ENCODE data around the gene PTPN1. TPM values are rescaled to one million over a fixed set of nuclear protein-coding genes. Genes with fewer than 3 reads are reported as not detected.
A peak's percentile ranks its signal among the peaks of the same experiment; 100 is the strongest.

Gene PTPN1
- total and polyA plus RNA-seq, 2 of the 13 experiments (the other 11 are each of a cell fraction or from before 2014, with no cell fraction given): 17.7 to 37.2 TPM

DNA sequence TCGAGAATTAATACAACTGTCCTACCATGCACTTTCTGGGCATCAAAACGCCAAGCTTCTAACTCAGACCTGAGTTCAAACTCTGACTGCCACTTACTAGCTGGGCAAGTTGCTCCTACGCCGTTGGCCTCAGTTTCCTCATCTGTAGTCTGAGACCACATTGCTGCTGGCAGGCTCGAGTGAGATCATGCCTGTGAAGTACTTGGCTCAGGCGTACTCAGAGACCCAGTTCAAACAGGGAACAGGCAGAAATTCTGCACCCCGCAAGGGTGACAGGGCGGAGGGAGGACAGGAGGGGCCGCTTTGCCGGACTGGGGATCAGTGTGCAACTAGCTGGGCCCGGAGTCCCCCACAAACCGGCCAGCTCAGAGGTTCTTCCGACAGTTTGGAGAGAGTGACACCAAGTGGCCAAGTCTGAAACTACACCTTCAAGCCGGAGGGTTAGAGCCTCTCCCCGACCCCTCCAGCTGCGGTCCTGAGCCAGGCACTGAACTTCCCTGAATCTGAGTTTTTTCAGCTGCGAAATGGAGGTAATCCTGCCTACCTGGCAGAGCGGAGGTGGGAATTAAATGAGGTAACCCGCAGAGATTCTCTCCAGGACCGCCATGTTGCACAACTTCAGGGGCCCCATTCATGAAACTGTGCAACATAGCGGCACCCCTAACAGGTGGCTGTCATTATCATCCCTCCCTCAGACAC is 46.0 kb upstream of the PTPN1 start (continued):
- TF ChIP-seq RXRA (CRISPR knock-in tag; IDR thresholded peaks at IDR 0.05) (peak; percentile 64; the same call in 1 of the 2 replicates), POLR2A (IDR thresholded peaks at IDR 0.05; ENCODE audit: insufficient read depth in 1 of 2, low read depth in 2 of 2, low read length in 2 of 2) (no peak), HCFC1 (IDR thresholded peaks at IDR 0.05; ENCODE audit: low read depth, low read length) (no peak), ZNF292 (CRISPR knock-in tag; IDR thresholded peaks at IDR 0.05; ENCODE audit: borderline replicate concordance, low read depth) (0 out of 2 replicates have a peak, but pooled peaks have one; percentile 32), ZNF775 (CRISPR knock-in tag; IDR thresholded peaks at IDR 0.05; ENCODE audit: borderline replicate concordance) (peak; percentile 84), SYNCRIP (IDR thresholded peaks at IDR 0.05; ENCODE audit: insufficient read depth, low read depth, low read length) (no peak), NR2F1 (CRISPR knock-in tag; IDR thresholded peaks at IDR 0.05) (no peak), ZNF138 (CRISPR knock-in tag; IDR thresholded peaks at IDR 0.05; ENCODE audit: low read depth) (no peak), CCAR2 (optimal IDR thresholded peaks at IDR 0.05; ENCODE audit: low read depth, low read length) (no peak), SP2 (CRISPR knock-in tag; IDR thresholded peaks at IDR 0.05) (no peak), SOX6 (IDR thresholded peaks at IDR 0.05) (no peak), SOX6 (CRISPR knock-in tag; IDR thresholded peaks at IDR 0.05) (peak; percentile 27; the same call in 1 of the 2 replicates), SNRNP70 (IDR thresholded peaks at IDR 0.05; ENCODE audit: low read depth, low read length) (no peak), ZNF83 (CRISPR knock-in tag; IDR thresholded peaks at IDR 0.05; ENCODE audit: borderline replicate concordance) (peak; percentile 64; the same call in 1 of the 2 replicates), TAF15 (IDR thresholded peaks at IDR 0.05; ENCODE audit: low read depth, low read length, poor library complexity, severe bottlenecking) (no peak), RFX1 (IDR thresholded peaks at IDR 0.05) (no peak), ZNF563 (CRISPR knock-in tag; IDR thresholded peaks at IDR 0.05) (no peak), ZNF33A (CRISPR knock-in tag; IDR thresholded peaks at IDR 0.05; ENCODE audit: borderline replicate concordance) (no peak), STAG1 (CRISPR knock-in tag; IDR thresholded peaks at IDR 0.05) (peak; percentile 97), ZGPAT (CRISPR knock-in tag; IDR thresholded peaks at IDR 0.05) (peak; percentile 60), MED8 (CRISPR knock-in tag; IDR thresholded peaks at IDR 0.05; ENCODE audit: insufficient replicate concordance) (no peak), NR3C1 (CRISPR knock-in tag; IDR thresholded peaks at IDR 0.05) (no peak), ZNF577 (CRISPR knock-in tag; IDR thresholded peaks at IDR 0.05; ENCODE audit: borderline replicate concordance, low read depth) (no peak), ZNF317 (CRISPR knock-in tag; IDR thresholded peaks at IDR 0.05) (no peak), ZNF598 (CRISPR knock-in tag; IDR thresholded peaks at IDR 0.05; ENCODE audit: borderline replicate concordance) (no peak; the same call in 1 of the 2 replicates), FOXM1 (CRISPR knock-in tag; IDR thresholded peaks at IDR 0.05) (no peak), SCMH1 (CRISPR knock-in tag; IDR thresholded peaks at IDR 0.05; ENCODE audit: borderline replicate concordance) (no peak)
- TF ChIP-seq, protein P1, sequence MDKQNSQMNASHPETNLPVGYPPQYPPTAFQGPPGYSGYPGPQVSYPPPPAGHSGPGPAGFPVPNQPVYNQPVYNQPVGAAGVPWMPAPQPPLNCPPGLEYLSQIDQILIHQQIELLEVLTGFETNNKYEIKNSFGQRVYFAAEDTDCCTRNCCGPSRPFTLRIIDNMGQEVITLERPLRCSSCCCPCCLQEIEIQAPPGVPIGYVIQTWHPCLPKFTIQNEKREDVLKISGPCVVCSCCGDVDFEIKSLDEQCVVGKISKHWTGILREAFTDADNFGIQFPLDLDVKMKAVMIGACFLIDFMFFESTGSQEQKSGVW (CRISPR knock-in tag; IDR thresholded peaks at IDR 0.05; ENCODE audit: borderline replicate concordance): no peak
